ENCODE measurements around the gene TTC21A. TPM values are rescaled to one million over a fixed set of nuclear protein-coding genes. Genes with fewer than 3 reads are reported as not detected.

Gene TTC21A
- total and polyA plus RNA-seq, 2 experiments from 2014 or later, result 3.7 to 6.5 TPM

DNA sequence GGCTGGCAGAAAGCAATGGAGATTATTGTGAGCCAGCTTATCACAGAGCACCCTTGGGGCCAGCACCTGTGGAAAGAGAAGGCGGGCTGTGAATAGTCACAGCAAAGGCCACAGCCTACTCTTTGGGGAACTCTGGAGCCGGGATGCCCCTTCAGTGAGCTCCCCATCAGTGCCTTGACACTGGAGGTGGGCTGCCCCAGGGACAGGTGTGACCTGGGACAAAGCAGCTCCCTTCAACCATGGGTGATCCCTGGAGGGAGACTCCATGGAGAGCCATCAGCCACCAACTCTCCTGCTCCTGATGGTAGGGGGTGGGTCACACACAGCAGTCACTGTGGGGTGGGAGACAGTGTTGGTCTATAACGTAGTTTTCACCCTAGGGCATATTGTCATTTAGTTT lies 5.8 kb downstream of the TTC21A start:
- WGBS (ENCODE audit: low lambda C conversion rate, missing lambda C conversion rate), result 76% methylated on average over 3 of the region's 3 CpGs
- Histone ChIP-seq H3K4me3 (no peak overlapping the region), H4K20me1 (ENCODE audit: insufficient read depth, poor library complexity, severe bottlenecking) (no peaks in the 10 kb centered on the region), H2AFZ (no peak overlapping the region), H3K4me2 (no peak overlapping the region), H3K79me2 (no peaks in the 10 kb centered on the region), H3K9me2 (replicated peaks; ENCODE audit: insufficient read depth) (no peaks in the 10 kb centered on the region), H3K27ac (no peak overlapping the region), H3K9me3 (ENCODE audit: low read depth) (no peaks in the 10 kb centered on the region), H3K36me3 (replicated peaks; ENCODE audit: insufficient read depth, low read depth) (no peaks in the 10 kb centered on the region), H3K27me3 (no peaks in the 10 kb centered on the region), H3K4me1 (ENCODE audit: insufficient read depth) (no peaks in the 10 kb centered on the region)
- no peak for TF ChIP-seq EZH2phosphoT487 (IDR thresholded peaks at IDR 0.05; ENCODE audit: low read depth, severe bottlenecking, unreplicated experiment)
- DNase-seq (ENCODE audit: low spot score), result no peak

DNA sequence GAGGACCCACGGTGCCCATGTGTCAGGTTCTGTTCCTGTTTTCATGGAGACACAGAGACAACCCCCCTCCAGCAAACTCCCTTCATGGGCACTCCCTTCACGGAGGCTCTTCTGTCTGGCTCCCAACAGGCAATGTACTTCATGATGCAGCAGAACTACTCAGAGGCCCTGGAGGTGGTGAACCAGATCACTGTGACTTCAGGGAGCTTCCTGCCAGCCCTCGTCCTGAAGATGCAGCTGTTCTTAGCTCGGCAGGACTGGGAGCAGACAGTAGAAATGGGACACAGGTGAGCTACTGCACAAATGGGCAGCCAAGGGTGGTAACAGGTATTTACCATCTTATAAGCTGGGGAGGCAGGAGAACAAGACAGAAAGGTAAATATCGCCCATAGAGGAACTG lies 7.0 kb downstream of the TTC21A start:
- H4K20me1 ChIP-seq (ENCODE audit: insufficient read depth, poor library complexity, severe bottlenecking), result no peaks in the 10 kb centered on the region
- no peaks in the 10 kb centered on the region for H3K9me3 ChIP-seq (ENCODE audit: low read depth)
- 79% methylated on average over 5 of the region's 5 CpGs for WGBS (ENCODE audit: low lambda C conversion rate, missing lambda C conversion rate)
- H3K4me1 ChIP-seq (ENCODE audit: insufficient read depth), result no peaks in the 10 kb centered on the region
- no peak for DNase-seq (ENCODE audit: low spot score)
- H3K4me2 ChIP-seq, result no peak overlapping the region
- H3K9me2 ChIP-seq (replicated peaks; ENCODE audit: insufficient read depth), result no peaks in the 10 kb centered on the region
- H3K79me2 ChIP-seq, result no peaks in the 10 kb centered on the region
- no peak overlapping the region for H3K4me3 ChIP-seq
- H2AFZ ChIP-seq, result no peak overlapping the region
- no peak overlapping the region for H3K27ac ChIP-seq
- H3K27me3 ChIP-seq, result no peaks in the 10 kb centered on the region
- H3K36me3 ChIP-seq (replicated peaks; ENCODE audit: insufficient read depth, low read depth), result no peaks in the 10 kb centered on the region
- TF ChIP-seq EZH2 (IDR thresholded peaks at IDR 0.05; ENCODE audit: borderline replicate concordance) (no peak), EZH2phosphoT487 (IDR thresholded peaks at IDR 0.05; ENCODE audit: low read depth, severe bottlenecking, unreplicated experiment) (no peak)
- TF ChIP-seq, protein P1, sequence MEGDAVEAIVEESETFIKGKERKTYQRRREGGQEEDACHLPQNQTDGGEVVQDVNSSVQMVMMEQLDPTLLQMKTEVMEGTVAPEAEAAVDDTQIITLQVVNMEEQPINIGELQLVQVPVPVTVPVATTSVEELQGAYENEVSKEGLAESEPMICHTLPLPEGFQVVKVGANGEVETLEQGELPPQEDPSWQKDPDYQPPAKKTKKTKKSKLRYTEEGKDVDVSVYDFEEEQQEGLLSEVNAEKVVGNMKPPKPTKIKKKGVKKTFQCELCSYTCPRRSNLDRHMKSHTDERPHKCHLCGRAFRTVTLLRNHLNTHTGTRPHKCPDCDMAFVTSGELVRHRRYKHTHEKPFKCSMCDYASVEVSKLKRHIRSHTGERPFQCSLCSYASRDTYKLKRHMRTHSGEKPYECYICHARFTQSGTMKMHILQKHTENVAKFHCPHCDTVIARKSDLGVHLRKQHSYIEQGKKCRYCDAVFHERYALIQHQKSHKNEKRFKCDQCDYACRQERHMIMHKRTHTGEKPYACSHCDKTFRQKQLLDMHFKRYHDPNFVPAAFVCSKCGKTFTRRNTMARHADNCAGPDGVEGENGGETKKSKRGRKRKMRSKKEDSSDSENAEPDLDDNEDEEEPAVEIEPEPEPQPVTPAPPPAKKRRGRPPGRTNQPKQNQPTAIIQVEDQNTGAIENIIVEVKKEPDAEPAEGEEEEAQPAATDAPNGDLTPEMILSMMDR (IDR thresholded peaks at IDR 0.05; ENCODE audit: poor library complexity), result no peak

DNA sequence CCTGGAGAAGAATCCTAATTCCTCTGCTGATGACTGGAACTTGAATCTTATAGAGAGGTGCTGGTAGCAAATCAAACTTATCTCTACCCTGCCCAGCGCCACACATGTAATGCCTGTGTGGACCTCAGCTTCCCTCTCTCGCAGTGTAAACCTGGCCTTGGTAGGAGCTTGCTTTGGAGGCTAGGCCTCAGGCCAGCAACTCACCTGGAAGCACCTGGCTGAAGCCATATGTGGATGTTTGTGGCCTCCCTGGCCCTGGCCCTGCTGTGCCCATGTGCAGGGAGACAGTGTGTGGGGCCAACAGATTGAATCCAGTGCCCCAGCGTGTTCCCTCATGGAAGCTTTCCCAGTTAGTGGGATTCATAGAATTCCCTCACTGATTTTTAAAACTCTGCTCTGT lies 8.4 kb downstream of the TTC21A start:
- DNase-seq (ENCODE audit: low spot score), result no peak
- H3K27me3 ChIP-seq, result no peaks in the 10 kb centered on the region
- TF ChIP-seq EZH2phosphoT487 (IDR thresholded peaks at IDR 0.05; ENCODE audit: low read depth, severe bottlenecking, unreplicated experiment) (no peak), EZH2 (IDR thresholded peaks at IDR 0.05; ENCODE audit: borderline replicate concordance) (no peak)
- TF ChIP-seq, protein P1 (IDR thresholded peaks at IDR 0.05; ENCODE audit: poor library complexity), result no peak
- H2AFZ ChIP-seq, result no peak overlapping the region
- H3K36me3 ChIP-seq (replicated peaks; ENCODE audit: insufficient read depth, low read depth), result no peaks in the 10 kb centered on the region
- no peaks in the 10 kb centered on the region for H3K4me1 ChIP-seq (ENCODE audit: insufficient read depth)
- no peak overlapping the region for H3K4me3 ChIP-seq
- no peak overlapping the region for H3K4me2 ChIP-seq
- no peaks in the 10 kb centered on the region for H4K20me1 ChIP-seq (ENCODE audit: insufficient read depth, poor library complexity, severe bottlenecking)
- H3K79me2 ChIP-seq, result no peaks in the 10 kb centered on the region
- H3K9me3 ChIP-seq (ENCODE audit: low read depth), result no peaks in the 10 kb centered on the region
- H3K27ac ChIP-seq, result no peak overlapping the region
- 97% methylated on average over 3 of the region's 3 CpGs for WGBS (ENCODE audit: low lambda C conversion rate, missing lambda C conversion rate)
- no peaks in the 10 kb centered on the region for H3K9me2 ChIP-seq (replicated peaks; ENCODE audit: insufficient read depth)

DNA sequence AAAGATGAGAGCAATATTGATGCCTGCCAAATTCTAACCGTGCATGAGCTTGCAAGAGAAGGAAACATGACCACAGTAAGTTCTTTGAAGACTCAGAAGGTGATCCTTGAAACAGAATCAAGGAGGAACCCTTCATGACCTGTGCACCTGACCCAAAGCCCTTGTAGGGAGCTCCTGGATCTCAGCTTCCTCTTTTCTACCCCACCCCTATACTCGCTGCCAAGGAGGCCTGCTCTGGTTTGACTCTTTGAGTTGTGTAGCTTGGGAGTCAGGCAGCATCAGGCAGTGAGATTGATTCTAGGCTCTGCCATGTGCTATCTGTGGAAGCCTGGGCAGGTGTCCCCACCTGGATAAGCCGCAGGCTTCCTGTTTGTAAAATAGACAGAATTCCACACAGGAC lies 10.6 kb downstream of the TTC21A start:
- H3K79me2 ChIP-seq, result no peaks in the 10 kb centered on the region
- H3K4me1 ChIP-seq (ENCODE audit: insufficient read depth), result no peaks in the 10 kb centered on the region
- H4K20me1 ChIP-seq (ENCODE audit: insufficient read depth, poor library complexity, severe bottlenecking), result no peaks in the 10 kb centered on the region
- no peaks in the 10 kb centered on the region for H3K36me3 ChIP-seq (replicated peaks; ENCODE audit: insufficient read depth, low read depth)
- no peak overlapping the region for H3K4me3 ChIP-seq
- WGBS (ENCODE audit: low lambda C conversion rate, missing lambda C conversion rate), result 89% methylated on average over 3 of the region's 3 CpGs
- TF ChIP-seq EZH2 (IDR thresholded peaks at IDR 0.05; ENCODE audit: borderline replicate concordance) (no peak), EZH2phosphoT487 (IDR thresholded peaks at IDR 0.05; ENCODE audit: low read depth, severe bottlenecking, unreplicated experiment) (no peak)
- TF ChIP-seq, protein P1 (IDR thresholded peaks at IDR 0.05; ENCODE audit: poor library complexity), result no peak
- H3K4me2 ChIP-seq, result no peak overlapping the region
- H3K9me2 ChIP-seq (replicated peaks; ENCODE audit: insufficient read depth), result no peaks in the 10 kb centered on the region
- DNase-seq (ENCODE audit: low spot score), result no peak
- no peak overlapping the region for H2AFZ ChIP-seq
- no peaks in the 10 kb centered on the region for H3K9me3 ChIP-seq (ENCODE audit: low read depth)
- no peak overlapping the region for H3K27ac ChIP-seq
- H3K27me3 ChIP-seq, result no peaks in the 10 kb centered on the region

All from hepatocyte (in vitro differentiated cells).